HG03196 (cell line): ENCODE results near the gene ANKS6.

Experiments used
- ATAC-seq: cut with Tn5 transposase; IDR thresholded peaks from one replicate; pipeline ENCODE4 v1.9.1; 2021; ENCODE audit not compliant: unreplicated experiment

Gene ANKS6

GRCh38 chr9:98740226-98740881 is 56.0 kb downstream of the ANKS6 start:
- ATAC-seq, result no peak

- ATAC-seq, result no peak
Observed at GRCh38 chr9:98738741-98739140, 57.6 kb downstream of the ANKS6 start.

- ATAC-seq, result no peak
Observed at GRCh38 chr9:98736226-98736625, 60.1 kb downstream of the ANKS6 start.

GRCh38 chr9:98732801-98733200 is 63.6 kb downstream of the ANKS6 start:
- no peak for ATAC-seq

- no peak for ATAC-seq
Observed at GRCh38 chr9:98732091-98732490, 64.3 kb downstream of the ANKS6 start.

GRCh38 chr9:98730871-98731270 is 65.5 kb downstream of the ANKS6 start:
- no peak for ATAC-seq

GRCh38 chr9:98728500-98728899 is 67.9 kb downstream of the ANKS6 start:
- no peak for ATAC-seq

- no peak for ATAC-seq
Observed at GRCh38 chr9:98727428-98727827, 68.9 kb downstream of the ANKS6 start.

- ATAC-seq, result no peak
Observed at GRCh38 chr9:98726735-98727134, 69.6 kb downstream of the ANKS6 start.

GRCh38 chr9:98724810-98725530 is 71.4 kb downstream of the ANKS6 start:
- ATAC-seq, result no peak

GRCh38 chr9:98721643-98722042 is 74.7 kb downstream of the ANKS6 start:
- ATAC-seq, result no peak

- no peak for ATAC-seq
Observed at GRCh38 chr9:98720402-98720801, 76.0 kb downstream of the ANKS6 start.

- ATAC-seq, result no peak
Observed at GRCh38 chr9:98719055-98719454, 77.3 kb downstream of the ANKS6 start.

GRCh38 chr9:98714833-98715232 is 81.5 kb downstream of the ANKS6 start:
- ATAC-seq, result no peak

- ATAC-seq, result no peak
Observed at GRCh38 chr9:98712987-98713386, 83.4 kb downstream of the ANKS6 start.

- no peak for ATAC-seq
Observed at GRCh38 chr9:98709968-98710965, 86.1 kb downstream of the ANKS6 start.

- ATAC-seq, result no peak
Observed at GRCh38 chr9:98708933-98709911, 87.1 kb downstream of the ANKS6 start, which contains the start of gene GABBR2. GABBR2 (minus strand) TSS chr9:98708935; CDS start chr9:98708737, 198 bp downstream.

GRCh38 chr9:98708103-98708932 is 88.0 kb downstream of the ANKS6 start:
- ATAC-seq, result no peak
